SK-N-SH treated with all-trans-retinoic acid at 6 μM for 48 hours (cell line): ENCODE measurements around the gene ABCC2.

Source experiments
- ATAC-seq: fragments of 200-7000 bp; cut with Tn5 transposase; 3 replicates; pipeline ENCODE4 v1.9.1; 2020; ENCODE audit warnings: mild to moderate bottlenecking, moderate library complexity
- ARNTL ChIP-seq: fragments of 450-650 bp; formaldehyde crosslinking; IDR thresholded peaks from 2 replicates; pipeline ENCODE4 v1.5.0; 2020; ENCODE audit warnings: low read depth, mild to moderate bottlenecking, moderate library complexity, borderline replicate concordance
- ESRRG ChIP-seq: fragments of 250-450 bp; sonication (Bioruptor Pico); IDR thresholded peaks from 2 replicates; pipeline ENCODE4 v1.6.1; 2021; ENCODE audit warnings: mild to moderate bottlenecking
- GLIS3 ChIP-seq: fragments of 250-450 bp; sonication (Bioruptor Pico); IDR thresholded peaks from 2 replicates; pipeline ENCODE4 v1.5.0; 2020; ENCODE audit warnings: mild to moderate bottlenecking, moderate library complexity
- PATZ1 ChIP-seq: fragments of 250-450 bp; sonication (Bioruptor Pico); IDR thresholded peaks from 2 replicates; pipeline ENCODE4 v1.8.0; 2020; ENCODE audit warnings: mild to moderate bottlenecking, moderate library complexity, borderline replicate concordance
- PPARA ChIP-seq: fragments of 250-450 bp; sonication (Bioruptor Pico); IDR thresholded peaks from 2 replicates; pipeline ENCODE4 v1.5.0; 2020; ENCODE audit warnings: mild to moderate bottlenecking, borderline replicate concordance
- SNAI2 ChIP-seq: fragments of 250-450 bp; sonication (Bioruptor Pico); IDR thresholded peaks from 2 replicates; pipeline ENCODE4 v1.5.0; 2020; ENCODE audit warnings: mild to moderate bottlenecking, moderate library complexity
- TCF4 ChIP-seq: fragments of 250-450 bp; sonication (Bioruptor Pico); IDR thresholded peaks from 2 replicates; pipeline ENCODE4 v1.8.0; 2021; ENCODE audit warnings: mild to moderate bottlenecking, moderate library complexity, borderline replicate concordance
- TOX ChIP-seq: fragments of 250-450 bp; sonication (Bioruptor Pico); IDR thresholded peaks from 2 replicates; pipeline ENCODE4 v1.8.0; 2021; ENCODE audit warnings: mild to moderate bottlenecking, moderate library complexity, borderline replicate concordance
- TSHZ2 ChIP-seq: fragments of 250-450 bp; sonication (Bioruptor Pico); IDR thresholded peaks from 2 replicates; pipeline ENCODE4 v1.5.0; 2020; ENCODE audit warnings: mild to moderate bottlenecking, moderate library complexity
- ZC3H10 ChIP-seq: fragments of 250-450 bp; sonication (Bioruptor Pico); IDR thresholded peaks from 2 replicates; pipeline ENCODE4 v1.5.1; 2021; ENCODE audit warnings: mild to moderate bottlenecking, moderate library complexity
- ZFP3 ChIP-seq: fragments of 250-450 bp; sonication (Bioruptor Pico); IDR thresholded peaks from 2 replicates; pipeline ENCODE4 v1.5.0; 2020; ENCODE audit warnings: mild to moderate bottlenecking, moderate library complexity
- ZNF70 ChIP-seq: fragments of 450-650 bp; formaldehyde crosslinking; IDR thresholded peaks from 2 replicates; pipeline ENCODE4 v1.5.0; 2020; ENCODE audit warnings: mild to moderate bottlenecking, moderate library complexity
- ZNF8 ChIP-seq: fragments of 450-650 bp; formaldehyde crosslinking; IDR thresholded peaks from 2 replicates; pipeline ENCODE4 v1.5.0; 2020; ENCODE audit warnings: mild to moderate bottlenecking, moderate library complexity
- TF ChIP-seq, protein P1 (sequence below): fragments of 250-450 bp; sonication (Bioruptor Pico); IDR thresholded peaks from 2 replicates; pipeline ENCODE4 v1.5.1; 2020; ENCODE audit warnings: low read depth, mild to moderate bottlenecking, moderate library complexity
- TF ChIP-seq, protein P2 (sequence below): fragments of 250-450 bp; sonication (Bioruptor Pico); IDR thresholded peaks from 2 replicates; pipeline ENCODE4 v1.8.0; 2021; ENCODE audit warnings: low read depth, mild to moderate bottlenecking, moderate library complexity, borderline replicate concordance
- TF ChIP-seq, protein P3 (sequence below): fragments of 250-450 bp; sonication (Bioruptor Pico); IDR thresholded peaks from 2 replicates; pipeline ENCODE4 v1.5.1; 2021; ENCODE audit warnings: mild to moderate bottlenecking, moderate library complexity

ABCC2 gene

DNA sequence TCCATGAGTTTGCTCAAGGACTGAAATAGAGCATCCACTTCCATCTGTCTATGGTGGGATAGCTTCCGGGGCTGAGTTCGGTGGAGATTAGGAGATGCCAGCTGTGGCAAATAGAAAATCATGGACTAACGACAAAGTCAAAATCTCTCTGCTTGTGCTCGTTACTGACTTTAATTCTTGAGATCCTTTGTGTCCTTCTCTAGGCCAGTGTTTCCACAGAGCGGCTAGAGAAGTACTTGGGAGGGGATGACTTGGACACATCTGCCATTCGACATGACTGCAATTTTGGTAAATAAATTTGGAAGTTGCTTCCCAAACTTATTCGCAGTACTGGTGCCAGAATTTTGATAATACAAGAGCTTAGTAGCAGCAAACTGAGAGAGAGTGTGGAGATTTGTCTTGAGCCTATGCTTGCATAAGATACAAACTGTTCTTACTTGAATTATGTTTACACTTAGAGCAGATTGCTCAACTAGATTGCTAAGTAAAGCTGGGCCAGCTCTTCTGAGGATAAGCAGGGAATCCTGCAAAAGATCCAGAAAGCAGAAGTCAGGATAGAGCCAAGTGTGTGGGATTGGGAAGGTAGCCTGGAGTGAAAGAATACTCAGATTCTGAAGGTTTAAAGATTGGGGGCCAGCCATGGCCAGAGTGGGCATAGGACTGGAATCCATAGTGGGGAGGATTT is 27.6 kb downstream of the ABCC2 start:
- TF ChIP-seq SNAI2 (CRISPR knock-in tag), result no peak
- TF ChIP-seq ZFP3, result no peak
- no peak for TF ChIP-seq ZC3H10 (CRISPR knock-in tag)
- TF ChIP-seq PPARA (CRISPR knock-in tag), result no peak
- no peak for TF ChIP-seq TOX (CRISPR knock-in tag)
- TF ChIP-seq, protein P1, sequence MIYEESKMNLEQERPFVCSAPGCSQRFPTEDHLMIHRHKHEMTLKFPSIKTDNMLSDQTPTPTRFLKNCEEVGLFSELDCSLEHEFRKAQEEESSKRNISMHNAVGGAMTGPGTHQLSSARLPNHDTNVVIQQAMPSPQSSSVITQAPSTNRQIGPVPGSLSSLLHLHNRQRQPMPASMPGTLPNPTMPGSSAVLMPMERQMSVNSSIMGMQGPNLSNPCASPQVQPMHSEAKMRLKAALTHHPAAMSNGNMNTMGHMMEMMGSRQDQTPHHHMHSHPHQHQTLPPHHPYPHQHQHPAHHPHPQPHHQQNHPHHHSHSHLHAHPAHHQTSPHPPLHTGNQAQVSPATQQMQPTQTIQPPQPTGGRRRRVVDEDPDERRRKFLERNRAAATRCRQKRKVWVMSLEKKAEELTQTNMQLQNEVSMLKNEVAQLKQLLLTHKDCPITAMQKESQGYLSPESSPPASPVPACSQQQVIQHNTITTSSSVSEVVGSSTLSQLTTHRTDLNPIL (CRISPR knock-in tag), result no peak
- no peak for TF ChIP-seq ESRRG (CRISPR knock-in tag)
- TF ChIP-seq, protein P2, sequence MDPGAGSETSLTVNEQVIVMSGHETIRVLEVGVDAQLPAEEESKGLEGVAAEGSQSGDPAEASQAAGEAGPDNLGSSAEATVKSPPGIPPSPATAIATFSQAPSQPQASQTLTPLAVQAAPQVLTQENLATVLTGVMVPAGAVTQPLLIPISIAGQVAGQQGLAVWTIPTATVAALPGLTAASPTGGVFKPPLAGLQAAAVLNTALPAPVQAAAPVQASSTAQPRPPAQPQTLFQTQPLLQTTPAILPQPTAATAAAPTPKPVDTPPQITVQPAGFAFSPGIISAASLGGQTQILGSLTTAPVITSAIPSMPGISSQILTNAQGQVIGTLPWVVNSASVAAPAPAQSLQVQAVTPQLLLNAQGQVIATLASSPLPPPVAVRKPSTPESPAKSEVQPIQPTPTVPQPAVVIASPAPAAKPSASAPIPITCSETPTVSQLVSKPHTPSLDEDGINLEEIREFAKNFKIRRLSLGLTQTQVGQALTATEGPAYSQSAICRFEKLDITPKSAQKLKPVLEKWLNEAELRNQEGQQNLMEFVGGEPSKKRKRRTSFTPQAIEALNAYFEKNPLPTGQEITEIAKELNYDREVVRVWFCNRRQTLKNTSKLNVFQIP (CRISPR knock-in tag), result no peak
- no peak for TF ChIP-seq ARNTL (CRISPR knock-in tag)
- TF ChIP-seq GLIS3 (CRISPR knock-in tag), result no peak
- TF ChIP-seq, protein P3, sequence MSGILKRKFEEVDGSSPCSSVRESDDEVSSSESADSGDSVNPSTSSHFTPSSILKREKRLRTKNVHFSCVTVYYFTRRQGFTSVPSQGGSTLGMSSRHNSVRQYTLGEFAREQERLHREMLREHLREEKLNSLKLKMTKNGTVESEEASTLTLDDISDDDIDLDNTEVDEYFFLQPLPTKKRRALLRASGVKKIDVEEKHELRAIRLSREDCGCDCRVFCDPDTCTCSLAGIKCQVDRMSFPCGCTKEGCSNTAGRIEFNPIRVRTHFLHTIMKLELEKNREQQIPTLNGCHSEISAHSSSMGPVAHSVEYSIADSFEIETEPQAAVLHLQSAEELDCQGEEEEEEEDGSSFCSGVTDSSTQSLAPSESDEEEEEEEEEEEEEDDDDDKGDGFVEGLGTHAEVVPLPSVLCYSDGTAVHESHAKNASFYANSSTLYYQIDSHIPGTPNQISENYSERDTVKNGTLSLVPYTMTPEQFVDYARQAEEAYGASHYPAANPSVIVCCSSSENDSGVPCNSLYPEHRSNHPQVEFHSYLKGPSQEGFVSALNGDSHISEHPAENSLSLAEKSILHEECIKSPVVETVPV (CRISPR knock-in tag), result no peak
- no peak for TF ChIP-seq TCF4 (CRISPR knock-in tag)
- TF ChIP-seq PATZ1 (CRISPR knock-in tag), result no peak
- TF ChIP-seq ZNF70 (CRISPR knock-in tag), result no peak
- no peak for ATAC-seq

DNA sequence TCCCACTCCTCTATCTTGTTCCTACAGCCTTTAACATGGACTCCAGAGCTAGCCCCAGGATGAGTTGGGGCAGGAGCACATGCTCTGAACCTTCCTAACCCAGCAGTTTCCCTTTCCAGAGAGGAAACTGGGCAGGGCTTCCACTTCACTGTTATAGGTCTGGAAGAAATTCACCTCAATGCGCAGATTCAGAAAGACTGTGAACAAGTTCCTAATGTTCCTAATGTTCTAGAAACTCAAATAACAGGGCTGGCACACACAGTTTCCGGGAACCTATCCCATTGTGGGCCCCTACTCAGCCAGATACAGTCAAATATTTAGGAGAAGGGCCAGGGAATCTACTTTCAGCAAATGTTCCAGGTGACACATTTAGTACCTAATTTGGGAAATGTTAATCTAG is 29.7 kb downstream of the ABCC2 start:
- no peak for ATAC-seq
- no peak for TF ChIP-seq ZNF8 (CRISPR knock-in tag)
- TF ChIP-seq TSHZ2 (CRISPR knock-in tag), result no peak

GRCh38 chr10:99814143-99814542 is 31.7 kb downstream of the ABCC2 start:
- TF ChIP-seq ZNF70 (CRISPR knock-in tag) (no peak), SNAI2 (CRISPR knock-in tag) (no peak), ARNTL (CRISPR knock-in tag) (no peak)
- TF ChIP-seq, protein P2 (CRISPR knock-in tag), result no peak
- ATAC-seq, result no peak
